K562 (cell line): Measurements from ENCODE around the gene SPTAN1. TPM values are rescaled to one million over a fixed set of nuclear protein-coding genes. Genes with fewer than 3 reads are reported as not detected.

Experiments used
- ATAC-seq: fragments of 200-7000 bp; cut with Tn5 transposase; 3 replicates; pipeline ENCODE4 v1.9.1; 2020; ENCODE audit warnings: moderate library complexity
- BruUV-seq: library from RNA; stranded (reverse); fragments of 400-500 nt; replicated peaks from 2 replicates; lab custom pipeline; 2021; lab: Mats Ljungman, UMichigan
- CTCF ChIA-PET: fragments of 300-600 bp; formaldehyde crosslinking; extraction: SDS; loops from one replicate; lab custom pipeline; 2021; ENCODE audit warnings: low intra/inter-chr PET ratio; lab: Yijun Ruan, JAX
- POLR2A ChIA-PET: fragments of 300-600, 350-650 bp; sonication (Branson Sonifier 250); formaldehyde crosslinking; extraction: SDS; loops from one replicate; lab custom pipeline; 2021; ENCODE audit warnings: antibody characterized with exemption, inconsistent platforms; lab: Yijun Ruan, JAX
- DNase-seq, 4 experiments: peaks; one replicate each; pipeline versions ENCODE4 v3.0.0 to v3.0.0-alpha.2; 2011 to 2018; ENCODE audit warnings: low spot score in 3 of 4, mixed read lengths in 3 of 4; ENCODE audit errors: extremely low read depth in 1 of 4
- FAIRE-seq: peaks from 2 replicates; lab custom pipeline; 2011; peaks lifted over from hg19 to GRCh38; lab: Jason Lieb, UNC
- H2AFZ ChIP-seq: 2 replicates; pipeline ENCODE4 v1.6.0; 2011; ENCODE audit warnings: low read depth, low read length, control low read depth, inconsistent platforms
- H3K27ac ChIP-seq: fragments of 200-600 bp; 3 replicates; pipeline ENCODE4 v1.8.0; 2011; ENCODE audit warnings: low read depth, mild to moderate bottlenecking, control low read depth, inconsistent platforms, low read length, moderate library complexity, mixed read lengths; ENCODE audit errors: extremely low read depth
- H3K27me3 ChIP-seq, 2 experiments: fragments of 300-600 bp in 1 of 2; 2 replicates in 1 of 2; 3 replicates in 1 of 2; pipeline versions ENCODE4 v1.6.0 to v1.8.0; 2011; ENCODE audit warnings: inconsistent platforms in 2 of 2, low read length in 2 of 2, mild to moderate bottlenecking in 1 of 2, mixed read lengths in 1 of 2, moderate library complexity in 1 of 2; ENCODE audit not compliant: control insufficient read depth in 2 of 2, insufficient read depth in 2 of 2
- H3K36me3 ChIP-seq: fragments of 300-600 bp; 3 replicates; pipeline ENCODE4 v1.8.0; 2011; ENCODE audit warnings: mild to moderate bottlenecking, low read length, inconsistent platforms; ENCODE audit not compliant: control insufficient read depth, insufficient read depth
- H3K4me1 ChIP-seq, 2 experiments: fragments of 200-600 bp in 1 of 2; replicated peaks in 1 of 2; 2 replicates in 1 of 2; 3 replicates in 1 of 2; pipeline versions ENCODE4 v1.5.1 to v1.8.0; 2011; ENCODE audit warnings: inconsistent platforms in 2 of 2, low read length in 2 of 2, mild to moderate bottlenecking in 1 of 2, mixed read lengths in 1 of 2, moderate library complexity in 1 of 2; ENCODE audit not compliant: control insufficient read depth in 2 of 2, insufficient read depth in 2 of 2
- H3K4me2 ChIP-seq: 2 replicates; pipeline ENCODE4 v1.6.1; 2011; ENCODE audit warnings: low read length, control low read depth, inconsistent platforms, mixed read lengths; ENCODE audit not compliant: insufficient read depth
- H3K4me3 ChIP-seq: fragments of 200-600 bp; sonication (generic), shearing (Covaris generic); 2 replicates; pipeline ENCODE4 v1.5.1; 2016; ENCODE audit warnings: control low read depth, inconsistent platforms
- H3K79me2 ChIP-seq: fragments of 200-600 bp; 3 replicates; pipeline ENCODE4 v1.8.0; 2011; ENCODE audit warnings: low read length, inconsistent platforms; ENCODE audit not compliant: control insufficient read depth, insufficient read depth
- H3K9ac ChIP-seq, 2 experiments: 2 replicates each; pipeline versions ENCODE4 v1.6.0 to v1.6.1; 2011; ENCODE audit warnings: low read depth in 2 of 2, low read length in 2 of 2, control low read depth in 1 of 2, inconsistent platforms in 1 of 2, mild to moderate bottlenecking in 1 of 2, mixed read lengths in 1 of 2; ENCODE audit not compliant: insufficient read depth in 1 of 2
- H3K9me1 ChIP-seq: one replicate; pipeline ENCODE4 v1.6.0; 2011; ENCODE audit warnings: inconsistent platforms, mild to moderate bottlenecking, low read length, moderate library complexity; ENCODE audit not compliant: control insufficient read depth, insufficient read depth
- H3K9me3 ChIP-seq: replicated peaks from 2 replicates; pipeline ENCODE4 v1.5.1; 2011; ENCODE audit warnings: low read depth, low read length, inconsistent platforms; ENCODE audit not compliant: control insufficient read depth, insufficient read depth
- H4K20me1 ChIP-seq: replicated peaks from 2 replicates; pipeline ENCODE4 v1.6.1; 2011; ENCODE audit warnings: low read length, inconsistent platforms, mixed read lengths; ENCODE audit not compliant: control insufficient read depth, insufficient read depth
- CC2D1A ChIP-seq: fragments of 450-650 bp; IDR thresholded peaks from 2 replicates; pipeline ENCODE4 v1.6.1; 2017; ENCODE audit warnings: mild to moderate bottlenecking
- ETV5 ChIP-seq: sonication (generic); formaldehyde crosslinking; IDR thresholded peaks from 2 replicates; pipeline ENCODE4 v1.4.0; 2020; ENCODE audit warnings: low read depth, mild to moderate bottlenecking, missing genetic modification reagents
- HMGN3 ChIP-seq: IDR thresholded peaks from 2 replicates; pipeline ENCODE4 v1.6.1; 2011; ENCODE audit warnings: borderline replicate concordance, low read depth, mild to moderate bottlenecking, mixed read lengths, low read length; ENCODE audit not compliant: insufficient read length; ENCODE audit errors: extremely low read depth
- MAFF ChIP-seq: IDR thresholded peaks from 2 replicates; pipeline ENCODE4 v1.6.1; 2012; ENCODE audit warnings: low read length, improper control_type of control experiment
- NFRKB ChIP-seq: fragments of 450-650 bp; IDR thresholded peaks from 2 replicates; pipeline ENCODE4 v1.6.1; 2016; ENCODE audit warnings: low read depth
- PTRF ChIP-seq: fragments of 450-650 bp; IDR thresholded peaks from 2 replicates; pipeline ENCODE4 v1.6.1; 2016; ENCODE audit warnings: mild to moderate bottlenecking, missing genetic modification characterization, missing compliant biosample characterization
- STAT5B ChIP-seq: fragments of 250-450 bp; sonication (Bioruptor Pico); IDR thresholded peaks from 2 replicates; pipeline ENCODE4 v1.8.0; 2021; ENCODE audit warnings: mild to moderate bottlenecking, inconsistent platforms
- ZC3H4 ChIP-seq: sonication (generic); formaldehyde crosslinking; IDR thresholded peaks from 2 replicates; pipeline ENCODE4 v1.9.0; 2021; ENCODE audit warnings: missing genetic modification reagents, borderline replicate concordance
- ZNF232 ChIP-seq: sonication (generic); formaldehyde crosslinking; IDR thresholded peaks from 2 replicates; pipeline ENCODE4 v1.8.0; 2022; ENCODE audit warnings: mild to moderate bottlenecking, missing genetic modification reagents
- WGBS: fragments of 100-300 bp; shearing (Covaris generic); methylation state at CpG from one replicate; pipeline ENCODE4 v1.1.6; 2016; ENCODE audit warnings: low coverage, mixed read lengths; ENCODE audit not compliant: insufficient coverage; ENCODE audit errors: missing lambda C conversion rate; 5-methylcytosine and 5-hydroxymethylcytosine counted together
- in situ Hi-C: fragments of 300-500 bp; cut with MboI; formaldehyde crosslinking; loops from 4 replicates; pipeline ENCODE4 v1.15.0; 2018; ENCODE audit warnings: inconsistent platforms, mixed read lengths
- intact Hi-C: fragments of 100-400 bp; cut with micrococcal nuclease; formaldehyde crosslinking; loops from 2 replicates; pipeline ENCODE4 v1.14.2; 2022
- polyA plus RNA-seq, 8 experiments: library from polyadenylated mRNA; depleted of rRNA in 4 of 8; stranded (reverse) in 5 of 8; unstranded in 3 of 8; fragments of >200 nt; fragmentation: Nextera tagmentation in 2 of 8; fragmentation: Illumina TruSeq in 1 of 8; extraction: Ambion mirVana in 2 of 8; extraction: Trizol in 1 of 8; gene quantifications; 2 replicates each; pipeline versions ENCODE4 v1.2.1 to v1.2.3, GENCODE V29; 2011 to 2014; ENCODE audit warnings: inconsistent platforms in 1 of 8, missing spikeins in 1 of 8
- total RNA-seq, 7 experiments: library from RNA; depleted of rRNA in 6 of 7; stranded (reverse); fragments of >200 nt in 6 of 7; fragmentation: Illumina TruSeq in 2 of 7; extraction: Trizol in 2 of 7; gene quantifications; 2 replicates each; pipeline versions ENCODE4 v1.2.1 to v1.2.3, GENCODE V29; 2011 to 2021; ENCODE audit warnings: low replicate concordance in 1 of 7
- TF ChIP-seq, protein P1 (sequence below): fragments of 250-450 bp; sonication (Bioruptor Pico); IDR thresholded peaks from 2 replicates; pipeline ENCODE4 v1.8.0; 2021; ENCODE audit warnings: moderate library complexity, mild to moderate bottlenecking, inconsistent platforms
- TF ChIP-seq, protein P2 (sequence below), 2 experiments: fragments of 150-350 bp in 1 of 2; IDR thresholded peaks; 2 replicates each; pipeline ENCODE4 v1.6.1; 2012 to 2016; ENCODE audit warnings: low read depth in 2 of 2, low read length in 2 of 2, mild to moderate bottlenecking in 1 of 2, moderate library complexity in 1 of 2
- TF ChIP-seq, protein P3 (sequence below): fragments of 250-450 bp; sonication (Bioruptor Pico); IDR thresholded peaks from 2 replicates; pipeline ENCODE4 v1.5.0; 2021
- TF ChIP-seq, protein P4 (sequence below): fragments of 250-450 bp; sonication (Bioruptor Pico); IDR thresholded peaks from 2 replicates; pipeline ENCODE4 v1.9.0; 2021; ENCODE audit warnings: mild to moderate bottlenecking
- TF ChIP-seq, protein P5 (sequence below): fragments of 250-450 bp; sonication (Bioruptor Pico); IDR thresholded peaks from 2 replicates; pipeline ENCODE4 v1.5.1; 2021; ENCODE audit warnings: mild to moderate bottlenecking

Gene SPTAN1
- total and polyA plus RNA-seq, 9 of the 15 experiments (the other 6 are each of a cell fraction or from before 2014, with no cell fraction given): 1.5 to 13.5 (median 6.8) TPM

DNA sequence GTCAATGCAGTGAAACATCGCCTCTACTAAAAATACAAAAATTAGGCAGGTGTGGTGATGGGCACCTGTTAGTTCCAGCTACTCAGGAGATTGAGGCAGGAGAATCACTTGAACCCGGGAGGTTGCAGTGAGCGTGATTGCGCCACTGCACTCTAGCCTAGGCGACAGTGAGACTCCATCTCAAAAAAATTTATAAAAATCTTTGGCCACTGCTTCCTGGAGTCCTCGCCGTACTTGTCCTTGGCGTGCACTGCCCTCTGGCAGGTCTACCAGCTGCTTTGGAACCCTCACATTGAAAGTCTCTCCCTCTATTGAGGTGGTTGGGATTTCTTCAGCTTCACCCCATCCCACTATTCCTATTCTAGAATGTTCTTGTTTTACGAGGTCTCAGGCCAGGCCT lies 79.2 kb downstream of the SPTAN1 start:
- ATAC-seq (no peak), FAIRE-seq (no peak), DNase-seq (no peak)
- H3K9ac ChIP-seq: no peak overlapping the region
- H3K4me2 ChIP-seq: no peak overlapping the region
- in situ Hi-C loops (no loop called here), intact Hi-C loops (no loop called here)
- no peak overlapping the region for H3K27ac ChIP-seq
- no peak overlapping the region for H2AFZ ChIP-seq
- WGBS: 94% methylated on average over 9 of the region's 9 CpGs
- H3K9me3 ChIP-seq: no peaks in the 10 kb centered on the region
- no peaks in the 10 kb centered on the region; the same call in 1 of the 2 replicates for H4K20me1 ChIP-seq
- POLR2A ChIA-PET: interaction anchor here (0.6 to 0.8 kb wide), 4 partner anchors 10 to 198 kb away, joined by 3 to 4 read pairs (median 4); no protein-coding TSS in a partner anchor
- H3K27me3 ChIP-seq: no peaks in the 10 kb centered on the region
- no peaks in the 10 kb centered on the region for H3K79me2 ChIP-seq
- H3K9me1 ChIP-seq: no peaks in the 10 kb centered on the region
- peaks cover 4 to 45% of the 10 kb centered on the region in 2 experiments; a peak in 4 of 5 replicates for H3K4me1 ChIP-seq
- no peak overlapping the region for H3K4me3 ChIP-seq
- peaks cover 49% of the 10 kb centered on the region for H3K36me3 ChIP-seq
- CTCF ChIA-PET: no interaction called here
- no peak for TF ChIP-seq STAT5B (CRISPR knock-in tag)
- TF ChIP-seq ZNF232 (CRISPR knock-in tag): no peak
- no peak for TF ChIP-seq MAFF
- TF ChIP-seq, protein P1, sequence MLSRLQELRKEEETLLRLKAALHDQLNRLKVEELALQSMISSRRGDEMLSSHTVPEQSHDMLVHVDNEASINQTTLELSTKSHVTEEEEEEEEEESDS: no peak
- TF ChIP-seq ETV5 (CRISPR knock-in tag): no peak
- no peak for TF ChIP-seq CC2D1A
- TF ChIP-seq, protein P2, sequence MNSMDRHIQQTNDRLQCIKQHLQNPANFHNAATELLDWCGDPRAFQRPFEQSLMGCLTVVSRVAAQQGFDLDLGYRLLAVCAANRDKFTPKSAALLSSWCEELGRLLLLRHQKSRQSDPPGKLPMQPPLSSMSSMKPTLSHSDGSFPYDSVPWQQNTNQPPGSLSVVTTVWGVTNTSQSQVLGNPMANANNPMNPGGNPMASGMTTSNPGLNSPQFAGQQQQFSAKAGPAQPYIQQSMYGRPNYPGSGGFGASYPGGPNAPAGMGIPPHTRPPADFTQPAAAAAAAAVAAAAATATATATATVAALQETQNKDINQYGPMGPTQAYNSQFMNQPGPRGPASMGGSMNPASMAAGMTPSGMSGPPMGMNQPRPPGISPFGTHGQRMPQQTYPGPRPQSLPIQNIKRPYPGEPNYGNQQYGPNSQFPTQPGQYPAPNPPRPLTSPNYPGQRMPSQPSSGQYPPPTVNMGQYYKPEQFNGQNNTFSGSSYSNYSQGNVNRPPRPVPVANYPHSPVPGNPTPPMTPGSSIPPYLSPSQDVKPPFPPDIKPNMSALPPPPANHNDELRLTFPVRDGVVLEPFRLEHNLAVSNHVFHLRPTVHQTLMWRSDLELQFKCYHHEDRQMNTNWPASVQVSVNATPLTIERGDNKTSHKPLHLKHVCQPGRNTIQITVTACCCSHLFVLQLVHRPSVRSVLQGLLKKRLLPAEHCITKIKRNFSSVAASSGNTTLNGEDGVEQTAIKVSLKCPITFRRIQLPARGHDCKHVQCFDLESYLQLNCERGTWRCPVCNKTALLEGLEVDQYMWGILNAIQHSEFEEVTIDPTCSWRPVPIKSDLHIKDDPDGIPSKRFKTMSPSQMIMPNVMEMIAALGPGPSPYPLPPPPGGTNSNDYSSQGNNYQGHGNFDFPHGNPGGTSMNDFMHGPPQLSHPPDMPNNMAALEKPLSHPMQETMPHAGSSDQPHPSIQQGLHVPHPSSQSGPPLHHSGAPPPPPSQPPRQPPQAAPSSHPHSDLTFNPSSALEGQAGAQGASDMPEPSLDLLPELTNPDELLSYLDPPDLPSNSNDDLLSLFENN (IDR thresholded peaks at IDR 0.05; ENCODE audit: low read depth in 2 of 2, low read length in 2 of 2): no peak
- TF ChIP-seq PTRF (tag): no peak
- TF ChIP-seq, protein P3, sequence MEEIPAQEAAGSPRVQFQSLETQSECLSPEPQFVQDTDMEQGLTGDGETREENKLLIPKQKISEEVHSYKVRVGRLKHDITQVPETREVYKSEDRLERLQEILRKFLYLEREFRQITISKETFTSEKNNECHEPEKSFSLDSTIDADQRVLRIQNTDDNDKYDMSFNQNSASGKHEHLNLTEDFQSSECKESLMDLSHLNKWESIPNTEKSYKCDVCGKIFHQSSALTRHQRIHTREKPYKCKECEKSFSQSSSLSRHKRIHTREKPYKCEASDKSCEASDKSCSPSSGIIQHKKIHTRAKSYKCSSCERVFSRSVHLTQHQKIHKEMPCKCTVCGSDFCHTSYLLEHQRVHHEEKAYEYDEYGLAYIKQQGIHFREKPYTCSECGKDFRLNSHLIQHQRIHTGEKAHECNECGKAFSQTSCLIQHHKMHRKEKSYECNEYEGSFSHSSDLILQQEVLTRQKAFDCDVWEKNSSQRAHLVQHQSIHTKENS (CRISPR knock-in tag): no peak
- TF ChIP-seq, protein P4, sequence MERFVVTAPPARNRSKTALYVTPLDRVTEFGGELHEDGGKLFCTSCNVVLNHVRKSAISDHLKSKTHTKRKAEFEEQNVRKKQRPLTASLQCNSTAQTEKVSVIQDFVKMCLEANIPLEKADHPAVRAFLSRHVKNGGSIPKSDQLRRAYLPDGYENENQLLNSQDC (CRISPR knock-in tag): no peak
- no peak for TF ChIP-seq NFRKB
- no peak for TF ChIP-seq ZC3H4 (CRISPR knock-in tag)
- no peak for TF ChIP-seq HMGN3
- TF ChIP-seq, protein P5, sequence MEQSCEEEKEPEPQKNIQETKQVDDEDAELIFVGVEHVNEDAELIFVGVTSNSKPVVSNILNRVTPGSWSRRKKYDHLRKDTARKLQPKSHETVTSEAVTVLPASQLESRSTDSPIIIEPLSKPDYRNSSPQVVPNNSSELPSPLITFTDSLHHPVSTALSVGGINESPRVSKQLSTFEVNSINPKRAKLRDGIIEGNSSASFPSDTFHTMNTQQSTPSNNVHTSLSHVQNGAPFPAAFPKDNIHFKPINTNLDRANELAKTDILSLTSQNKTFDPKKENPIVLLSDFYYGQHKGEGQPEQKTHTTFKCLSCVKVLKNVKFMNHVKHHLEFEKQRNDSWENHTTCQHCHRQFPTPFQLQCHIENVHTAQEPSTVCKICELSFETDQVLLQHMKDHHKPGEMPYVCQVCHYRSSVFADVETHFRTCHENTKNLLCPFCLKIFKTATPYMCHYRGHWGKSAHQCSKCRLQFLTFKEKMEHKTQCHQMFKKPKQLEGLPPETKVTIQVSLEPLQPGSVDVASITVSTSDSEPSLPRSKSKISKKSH (CRISPR knock-in tag): no peak
- TF ChIP-seq, all 486 proteins: peak for 0
- BruUV-seq: no TSS peak
